ENCODE results near the gene WASL.
"Not testable (repeated sequence)": the region's sequence is repeated elsewhere in the genome, so short reads cannot be mapped to it uniquely, and the experiment has no call there.

WASL gene

DNA sequence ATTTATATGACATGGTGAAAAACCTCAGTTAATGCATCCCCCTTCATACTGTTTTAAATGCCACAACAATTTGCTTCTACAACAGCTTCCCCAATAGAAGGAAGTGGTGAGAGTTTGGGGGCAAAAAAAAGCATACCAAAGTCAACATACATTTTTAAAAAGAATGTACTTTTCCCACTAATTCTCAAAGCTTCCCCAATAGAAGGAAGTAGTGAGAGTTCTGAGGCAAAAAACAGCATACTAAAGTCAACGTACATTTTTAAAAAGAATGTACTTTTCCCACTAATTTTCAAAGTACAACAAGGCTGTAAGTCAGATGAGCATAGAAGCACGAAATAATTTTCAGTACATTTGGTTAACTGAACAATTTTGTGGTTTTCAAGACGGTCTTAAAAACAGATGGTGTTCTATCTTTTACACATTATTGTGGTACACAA, 24.0 kb downstream of the WASL start:
- Histone ChIP-seq H3K27me3 (ENCODE audit: control insufficient read depth, insufficient read depth, low read length) (no peaks in the 10 kb centered on the region), H3K9ac (ENCODE audit: low read length) (no peak overlapping the region), H3K4me3 (ENCODE audit: low read length) (no peak overlapping the region), H3K4me1 (ENCODE audit: control insufficient read depth, insufficient read depth, low read length) (peaks cover 17% of the 10 kb centered on the region), H3K9me3 (ENCODE audit: control insufficient read depth, low read length) (no peaks in the 10 kb centered on the region), H3K36me3 (ENCODE audit: control insufficient read depth, insufficient read depth, low read length) (no peaks in the 10 kb centered on the region)

GRCh38 chr7:123723913-123724312, 24.9 kb downstream of the WASL start:
- no peaks in the 10 kb centered on the region for H3K36me3 ChIP-seq (ENCODE audit: control insufficient read depth, insufficient read depth, low read length)
- no peaks in the 10 kb centered on the region for H3K9me3 ChIP-seq (ENCODE audit: control insufficient read depth, low read length)
- no peak overlapping the region for H3K4me3 ChIP-seq (ENCODE audit: low read length)
- H3K9ac ChIP-seq (ENCODE audit: low read length) = no peak overlapping the region
- H3K27me3 ChIP-seq (ENCODE audit: control insufficient read depth, insufficient read depth, low read length) = no peaks in the 10 kb centered on the region
- H3K4me1 ChIP-seq (ENCODE audit: control insufficient read depth, insufficient read depth, low read length) = peaks cover 25% of the 10 kb centered on the region

GRCh38 chr7:123720527-123720926, 28.3 kb downstream of the WASL start:
- not testable (repeated sequence) for H3K9ac ChIP-seq (ENCODE audit: low read length); H3K36me3 ChIP-seq (ENCODE audit: control insufficient read depth, insufficient read depth, low read length); H3K27me3 ChIP-seq (ENCODE audit: control insufficient read depth, insufficient read depth, low read length); H3K4me3 ChIP-seq (ENCODE audit: low read length); H3K9me3 ChIP-seq (ENCODE audit: control insufficient read depth, low read length)
- H3K4me1 ChIP-seq (ENCODE audit: control insufficient read depth, insufficient read depth, low read length) = peaks cover 32% of the 10 kb centered on the region

DNA sequence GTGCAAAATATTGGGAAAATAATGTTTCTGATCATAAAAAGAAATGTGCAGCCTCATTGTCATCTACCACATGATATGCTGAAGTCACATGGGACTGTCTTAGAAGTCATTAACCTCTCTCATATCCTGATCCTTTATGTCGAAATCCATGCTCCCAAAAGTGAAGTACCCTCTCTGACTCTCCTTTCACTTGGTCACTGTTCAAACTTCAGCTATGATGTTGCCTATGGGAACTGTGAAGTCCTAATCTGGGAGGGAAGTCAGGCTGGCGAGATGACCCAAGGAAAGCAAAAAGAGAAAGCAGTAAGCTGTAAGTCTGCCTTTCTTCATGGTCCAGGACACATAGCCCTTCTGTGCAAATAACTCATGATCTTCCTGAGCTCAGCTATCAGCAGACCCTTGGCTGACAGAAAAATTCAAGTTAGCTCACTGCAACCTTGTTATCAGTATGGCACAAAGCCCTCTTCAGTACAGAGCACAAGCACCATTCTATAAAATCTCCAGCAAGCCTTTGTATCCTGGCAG, 29.5 kb downstream of the WASL start:
- Histone ChIP-seq H3K4me1 (ENCODE audit: control insufficient read depth, insufficient read depth, low read length) (peaks cover 40% of the 10 kb centered on the region), H3K9me3 (ENCODE audit: control insufficient read depth, low read length) (no peaks in the 10 kb centered on the region), H3K4me3 (ENCODE audit: low read length) (no peak overlapping the region), H3K9ac (ENCODE audit: low read length) (no peak overlapping the region), H3K36me3 (ENCODE audit: control insufficient read depth, insufficient read depth, low read length) (no peaks in the 10 kb centered on the region), H3K27me3 (ENCODE audit: control insufficient read depth, insufficient read depth, low read length) (no peaks in the 10 kb centered on the region)

DNA sequence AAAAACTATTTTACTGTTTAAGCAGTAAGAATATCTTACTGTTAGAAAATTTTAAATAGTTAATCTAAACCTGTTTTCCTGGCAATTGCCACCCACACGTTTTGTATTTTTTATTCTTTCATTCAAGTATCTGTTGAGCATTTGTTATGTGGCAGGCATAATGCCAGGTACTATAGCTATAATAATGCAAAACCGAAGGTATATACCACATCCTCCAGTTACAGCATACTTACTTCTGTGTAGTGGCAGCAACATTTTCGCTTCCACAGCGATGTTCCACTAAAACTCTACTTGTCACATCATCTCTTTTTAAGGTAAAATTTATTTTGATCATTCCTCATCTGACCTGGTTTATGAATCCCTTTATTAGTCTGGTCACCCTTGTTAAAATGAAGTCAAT, 30.0 kb downstream of the WASL start:
- no peak overlapping the region for H3K9ac ChIP-seq (ENCODE audit: low read length)
- H3K27me3 ChIP-seq (ENCODE audit: control insufficient read depth, insufficient read depth, low read length) = no peaks in the 10 kb centered on the region
- H3K4me3 ChIP-seq (ENCODE audit: low read length) = no peak overlapping the region
- H3K4me1 ChIP-seq (ENCODE audit: control insufficient read depth, insufficient read depth, low read length) = peaks cover 35% of the 10 kb centered on the region
- H3K9me3 ChIP-seq (ENCODE audit: control insufficient read depth, low read length) = no peaks in the 10 kb centered on the region
- no peaks in the 10 kb centered on the region for H3K36me3 ChIP-seq (ENCODE audit: control insufficient read depth, insufficient read depth, low read length)

DNA sequence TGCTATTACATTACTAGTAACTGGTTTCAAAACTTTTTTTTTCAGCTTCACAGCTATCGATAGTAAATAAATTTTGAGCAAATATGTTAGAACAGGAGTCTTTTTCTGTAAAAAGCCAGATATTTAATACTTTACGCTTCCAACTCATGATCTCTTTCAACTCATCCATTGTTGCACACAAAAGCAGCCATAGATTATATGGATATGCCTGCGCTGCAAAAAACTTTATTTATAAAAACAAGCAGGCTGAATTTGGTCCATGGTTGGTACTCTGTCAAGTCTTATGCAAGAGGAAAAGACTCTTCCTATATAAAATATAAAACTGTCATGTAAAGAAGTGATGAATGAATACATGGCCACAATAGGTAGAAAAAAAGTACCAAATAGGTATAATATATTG, 31.1 kb downstream of the WASL start:
- H3K9me3 ChIP-seq (ENCODE audit: control insufficient read depth, low read length) = no peaks in the 10 kb centered on the region

DNA sequence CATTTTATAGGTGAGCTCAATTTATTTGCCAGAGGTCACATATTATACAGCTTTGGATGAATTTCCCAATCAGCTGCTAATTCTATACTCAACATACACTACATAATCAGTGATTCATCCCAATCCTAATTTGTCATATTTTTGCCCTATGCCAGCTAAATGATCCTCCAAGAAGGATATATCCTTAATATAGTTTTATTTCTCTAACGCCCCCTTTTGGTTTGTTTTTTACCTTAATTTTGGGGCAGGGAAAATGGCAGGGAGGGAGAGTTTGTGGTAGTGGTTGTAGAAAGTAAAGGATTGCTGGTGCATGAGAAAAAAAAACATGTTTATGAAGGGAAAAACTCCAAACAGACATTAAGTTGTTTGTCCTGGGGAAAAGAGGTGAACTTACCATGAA, 31.9 kb downstream of the WASL start:
- Histone ChIP-seq H3K4me1 (ENCODE audit: control insufficient read depth, insufficient read depth, low read length) (peaks cover 28% of the 10 kb centered on the region), H3K4me3 (ENCODE audit: low read length) (no peak overlapping the region), H3K27me3 (ENCODE audit: control insufficient read depth, insufficient read depth, low read length) (no peaks in the 10 kb centered on the region), H3K9me3 (ENCODE audit: control insufficient read depth, low read length) (no peaks in the 10 kb centered on the region), H3K36me3 (ENCODE audit: control insufficient read depth, insufficient read depth, low read length) (no peaks in the 10 kb centered on the region), H3K9ac (ENCODE audit: low read length) (no peak overlapping the region)

More for the DNA sequence above, 31.1 kb downstream of the WASL start:
- H3K36me3 ChIP-seq (ENCODE audit: control insufficient read depth, insufficient read depth, low read length) = no peaks in the 10 kb centered on the region
- H3K4me3 ChIP-seq (ENCODE audit: low read length) = no peak overlapping the region
- H3K4me1 ChIP-seq (ENCODE audit: control insufficient read depth, insufficient read depth, low read length) = peaks cover 28% of the 10 kb centered on the region
- H3K9ac ChIP-seq (ENCODE audit: low read length) = no peak overlapping the region
- H3K27me3 ChIP-seq (ENCODE audit: control insufficient read depth, insufficient read depth, low read length) = no peaks in the 10 kb centered on the region

DNA sequence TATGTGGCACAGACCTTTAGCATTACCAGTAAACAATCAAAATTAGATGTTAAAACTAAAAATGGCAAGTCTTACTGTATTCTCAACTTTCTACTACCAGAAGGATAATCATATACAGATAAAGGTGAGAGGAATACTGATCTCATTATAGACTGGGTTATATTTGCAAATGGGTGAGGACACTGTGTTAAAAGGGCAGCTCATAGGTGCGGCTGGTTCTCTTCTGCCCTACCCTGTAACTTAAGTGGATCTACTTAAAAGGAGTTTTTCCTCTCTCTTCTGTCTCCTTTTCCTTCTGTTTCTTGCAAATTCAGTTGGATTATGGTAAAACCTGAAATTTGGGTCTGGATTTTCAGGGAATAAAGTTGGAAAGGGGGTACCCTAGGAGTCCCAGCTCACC, 33.0 kb downstream of the WASL start:
- Histone ChIP-seq H3K4me3 (ENCODE audit: low read length) (no peak overlapping the region), H3K27me3 (ENCODE audit: control insufficient read depth, insufficient read depth, low read length) (no peaks in the 10 kb centered on the region), H3K4me1 (ENCODE audit: control insufficient read depth, insufficient read depth, low read length) (peaks cover 25% of the 10 kb centered on the region), H3K9ac (ENCODE audit: low read length) (no peak overlapping the region), H3K36me3 (ENCODE audit: control insufficient read depth, insufficient read depth, low read length) (no peaks in the 10 kb centered on the region), H3K9me3 (ENCODE audit: control insufficient read depth, low read length) (no peaks in the 10 kb centered on the region)

DNA sequence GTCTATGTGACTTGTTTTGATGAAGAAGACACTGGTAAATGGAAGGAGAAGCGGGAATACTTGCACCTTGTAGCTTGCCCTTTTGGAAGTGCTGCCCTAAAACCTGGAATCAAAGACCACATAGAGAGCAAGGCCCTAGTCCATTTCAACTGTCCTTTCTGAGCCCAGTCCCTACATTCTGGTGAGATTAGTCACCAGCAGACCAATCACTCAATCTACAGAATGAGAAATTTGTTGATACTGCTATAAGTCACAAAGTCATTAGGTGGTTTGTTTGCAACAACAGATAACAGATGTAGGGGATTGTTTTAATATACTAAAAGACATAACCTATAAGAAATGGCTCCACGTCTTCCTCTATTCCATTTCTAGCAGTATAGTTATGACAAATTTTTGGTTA, 33.6 kb downstream of the WASL start:
- Histone ChIP-seq H3K4me1 (ENCODE audit: control insufficient read depth, insufficient read depth, low read length) (peaks cover 25% of the 10 kb centered on the region), H3K9me3 (ENCODE audit: control insufficient read depth, low read length) (no peaks in the 10 kb centered on the region), H3K27me3 (ENCODE audit: control insufficient read depth, insufficient read depth, low read length) (no peaks in the 10 kb centered on the region), H3K9ac (ENCODE audit: low read length) (no peak overlapping the region), H3K4me3 (ENCODE audit: low read length) (no peak overlapping the region), H3K36me3 (ENCODE audit: control insufficient read depth, insufficient read depth, low read length) (no peaks in the 10 kb centered on the region)

GRCh38 chr7:123714296-123715080, 34.3 kb downstream of the WASL start:
- Histone ChIP-seq H3K4me1 (ENCODE audit: control insufficient read depth, insufficient read depth, low read length) (peaks cover 22% of the 10 kb centered on the region), H3K9me3 (ENCODE audit: control insufficient read depth, low read length) (no peaks in the 10 kb centered on the region), H3K27me3 (ENCODE audit: control insufficient read depth, insufficient read depth, low read length) (no peaks in the 10 kb centered on the region), H3K9ac (ENCODE audit: low read length) (no peak overlapping the region), H3K4me3 (ENCODE audit: low read length) (no peak overlapping the region), H3K36me3 (ENCODE audit: control insufficient read depth, insufficient read depth, low read length) (no peaks in the 10 kb centered on the region)

- Histone ChIP-seq H3K9me3 (ENCODE audit: control insufficient read depth, low read length) (no peaks in the 10 kb centered on the region), H3K4me3 (ENCODE audit: low read length) (no peak overlapping the region), H3K27me3 (ENCODE audit: control insufficient read depth, insufficient read depth, low read length) (no peaks in the 10 kb centered on the region), H3K36me3 (ENCODE audit: control insufficient read depth, insufficient read depth, low read length) (no peaks in the 10 kb centered on the region), H3K9ac (ENCODE audit: low read length) (no peak overlapping the region), H3K4me1 (ENCODE audit: control insufficient read depth, insufficient read depth, low read length) (peaks cover 17% of the 10 kb centered on the region)
These were observed 36.2 kb downstream of the WASL start for GRCh38 chr7:123712619-123713018.

DNA sequence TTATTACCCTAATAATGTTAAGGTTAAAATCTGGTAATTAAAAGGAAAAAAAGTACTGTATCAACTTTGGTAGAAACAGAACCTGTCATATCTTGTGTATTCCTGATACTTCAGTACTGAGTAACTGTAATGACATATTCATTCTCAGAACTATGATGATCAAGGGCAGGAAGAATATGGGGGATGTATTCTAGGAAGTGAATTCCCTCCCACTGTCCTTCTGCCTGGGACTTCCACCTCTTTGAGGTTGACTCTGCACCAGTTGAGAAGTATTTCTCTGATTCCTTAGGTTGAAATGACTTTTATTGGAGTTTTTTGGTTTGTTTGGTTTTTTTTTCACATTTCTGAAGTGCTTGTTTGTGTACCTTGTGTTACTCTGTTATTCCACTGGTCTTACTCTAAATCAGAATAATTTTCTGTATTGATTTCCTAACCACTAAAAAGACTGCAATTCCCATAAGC, 36.9 kb downstream of the WASL start:
- no peaks in the 10 kb centered on the region for H3K27me3 ChIP-seq (ENCODE audit: control insufficient read depth, insufficient read depth, low read length)
- H3K36me3 ChIP-seq (ENCODE audit: control insufficient read depth, insufficient read depth, low read length) = no peaks in the 10 kb centered on the region

More for the DNA sequence above, 36.9 kb downstream of the WASL start:
- H3K9me3 ChIP-seq (ENCODE audit: control insufficient read depth, low read length) = no peaks in the 10 kb centered on the region
- no peak overlapping the region for H3K9ac ChIP-seq (ENCODE audit: low read length)
- peaks cover 17% of the 10 kb centered on the region for H3K4me1 ChIP-seq (ENCODE audit: control insufficient read depth, insufficient read depth, low read length)
- no peak overlapping the region for H3K4me3 ChIP-seq (ENCODE audit: low read length)

Measured in mucosa of stomach (tissue), 1 donor.